Measurements from ENCODE around the gene DISP2. TPM values are rescaled to one million over a fixed set of nuclear protein-coding genes. Genes with fewer than 3 reads are reported as not detected.

DISP2 gene
- total and polyA plus RNA-seq, 2 experiments from 2014 or later, result 1.3 to 2.2 TPM

DNA sequence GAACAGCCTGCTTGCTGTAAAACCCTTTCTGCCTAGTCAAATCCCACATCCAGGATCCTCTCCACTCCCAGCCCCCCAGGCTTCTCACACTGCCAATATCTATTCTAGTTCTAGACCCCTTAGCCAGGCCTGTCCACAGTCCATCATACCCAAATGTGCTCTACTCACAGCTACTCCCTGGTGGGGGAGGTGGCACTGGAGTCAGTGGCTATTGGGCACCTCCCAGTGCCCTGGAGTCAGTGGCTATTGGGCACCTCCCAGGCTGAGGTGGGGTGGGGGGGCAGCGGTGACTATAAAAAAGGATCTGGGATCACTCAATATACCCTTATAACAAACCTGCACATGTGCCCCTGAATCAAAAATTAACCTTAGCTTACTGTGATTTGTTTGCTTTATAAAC is 773 bp upstream of the DISP2 start (continued):
- TF ChIP-seq ZNF462 (CRISPR knock-in tag; IDR thresholded peaks at IDR 0.05) (no peak), POLR2AphosphoS5 (IDR thresholded peaks at IDR 0.05; ENCODE audit: low read depth) (no peak), EZH2 (IDR thresholded peaks at IDR 0.05; ENCODE audit: low read depth, unreplicated experiment) (no peak), ZNF331 (CRISPR knock-in tag; IDR thresholded peaks at IDR 0.05; ENCODE audit: low read depth) (no peak), JUNB (IDR thresholded peaks at IDR 0.05; ENCODE audit: unreplicated experiment) (no peak), STAT1 (IDR thresholded peaks at IDR 0.05; ENCODE audit: unreplicated experiment) (no peak), ETS1 (IDR thresholded peaks at IDR 0.05) (no peak), REST (IDR thresholded peaks at IDR 0.05; ENCODE audit: unreplicated experiment) (no peak), CREB1 (CRISPR knock-in tag; IDR thresholded peaks at IDR 0.05; ENCODE audit: low read depth) (no peak), NANOG (IDR thresholded peaks at IDR 0.05; ENCODE audit: borderline replicate concordance) (no peak)

All from GM23338 (cell line).